HG03135 (cell line): ENCODE results near the gene AFF1.
"Not testable (repeated sequence)": the region's sequence is repeated elsewhere in the genome, so short reads cannot be mapped to it uniquely, and the experiment has no call there.

ENCODE experiments used
- ATAC-seq: cut with Tn5 transposase; IDR thresholded peaks from one replicate; pipeline ENCODE4 v1.9.1; 2021; ENCODE audit warnings: mild to moderate bottlenecking, moderate library complexity; ENCODE audit not compliant: unreplicated experiment

Gene AFF1

DNA sequence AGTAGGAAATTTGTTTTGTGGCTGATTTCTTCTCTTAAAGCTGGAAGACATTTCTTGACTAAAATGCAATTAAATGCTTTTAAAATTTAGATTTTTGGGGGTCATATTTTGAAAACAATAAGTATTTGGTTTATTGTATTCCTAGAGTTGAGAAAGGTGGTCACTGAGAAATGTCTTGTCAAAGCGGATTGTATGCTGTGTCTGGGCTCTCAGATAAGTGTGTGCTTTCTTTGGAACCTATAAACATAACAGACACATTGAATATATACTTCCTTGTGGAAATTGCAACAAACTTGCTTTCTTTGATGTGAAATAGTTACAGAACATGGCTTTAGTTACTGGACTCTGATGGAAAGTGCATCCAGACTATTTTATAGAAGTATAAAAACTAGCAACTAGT, 75.4 kb downstream of the AFF1 start:
- ATAC-seq: no peak

DNA sequence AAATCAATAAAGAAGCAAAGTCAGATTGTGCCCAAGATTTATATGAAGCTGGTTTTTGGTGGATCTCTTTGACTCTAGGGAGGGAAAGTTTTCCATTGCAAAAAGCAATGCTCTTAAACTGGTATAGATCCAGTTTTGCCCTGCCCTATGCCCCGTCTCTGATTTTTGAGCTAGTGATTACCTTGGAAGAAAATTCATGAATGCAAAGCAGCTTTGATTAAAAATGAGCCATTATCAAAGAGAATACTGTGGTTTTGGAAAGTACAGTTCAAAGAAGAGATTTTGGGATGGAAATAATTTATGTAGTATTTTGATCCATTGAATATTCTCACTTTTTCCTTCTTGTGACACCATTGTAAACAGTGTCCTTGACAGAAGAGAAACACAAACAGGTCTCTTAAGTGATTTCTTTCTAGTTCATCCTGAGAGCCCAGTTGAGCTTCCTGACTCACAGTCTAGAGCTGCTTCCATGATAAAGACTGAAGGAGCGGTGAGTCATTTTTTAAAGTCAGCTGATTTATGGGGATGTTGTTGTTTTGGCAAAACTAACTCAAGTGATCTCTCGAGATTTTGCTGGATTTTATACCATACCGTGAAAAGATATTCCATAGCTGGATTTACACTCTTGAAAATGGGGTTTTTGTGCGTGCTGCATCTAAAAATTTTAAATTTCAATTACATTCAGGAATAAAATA, 76.7 kb downstream of the AFF1 start:
- ATAC-seq: no peak

DNA sequence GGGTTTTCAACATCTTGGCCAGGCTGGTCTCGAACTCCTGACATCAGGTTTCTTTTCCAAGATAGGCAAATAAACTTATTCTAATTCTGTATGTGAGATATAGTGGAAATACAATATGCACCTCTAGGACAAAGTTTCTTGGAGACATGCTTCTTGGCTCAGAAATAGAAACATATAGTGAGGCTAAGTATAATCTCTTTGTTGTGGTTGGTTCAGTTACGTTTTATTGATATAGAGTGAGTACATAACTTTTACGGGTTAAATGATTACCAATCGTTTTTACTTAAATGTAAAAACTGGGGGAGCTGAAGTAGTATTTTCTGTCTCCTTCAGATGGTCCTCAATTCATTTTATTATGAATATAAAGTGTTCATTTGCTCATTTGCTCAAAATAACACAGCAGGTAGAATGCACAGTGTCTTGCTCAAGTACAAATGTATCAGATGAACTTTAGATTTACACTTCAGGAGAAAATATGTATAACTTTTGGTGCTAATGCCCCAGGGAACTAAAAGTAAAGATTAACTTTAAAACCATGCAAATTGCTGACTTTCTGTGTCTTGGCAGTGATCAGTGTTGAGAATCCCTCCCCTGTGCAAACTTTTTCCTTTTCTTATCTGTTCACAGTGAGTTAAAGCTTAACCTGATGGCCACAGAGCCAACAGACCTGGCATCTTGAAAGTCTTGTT, 77.6 kb downstream of the AFF1 start:
- ATAC-seq: peak; percentile 68

DNA sequence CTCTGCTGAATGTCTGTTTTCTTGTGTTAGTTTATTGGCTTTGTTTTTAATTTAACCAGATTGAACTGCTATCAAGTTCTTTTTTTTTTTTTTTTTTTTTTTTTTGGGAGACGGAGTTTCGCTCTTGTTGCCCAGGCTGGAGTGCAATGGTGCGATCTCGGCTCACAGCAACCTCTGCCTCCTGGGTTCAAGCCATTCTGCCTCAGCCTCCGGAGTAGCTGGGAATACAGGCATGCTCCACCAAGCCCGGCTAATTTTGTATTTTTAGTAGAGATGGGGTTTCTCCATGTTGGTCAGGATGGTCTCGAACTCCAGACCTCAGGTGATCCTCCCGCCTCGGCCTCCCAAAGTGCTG, 78.1 kb downstream of the AFF1 start:
- not testable (repeated sequence) for ATAC-seq

DNA sequence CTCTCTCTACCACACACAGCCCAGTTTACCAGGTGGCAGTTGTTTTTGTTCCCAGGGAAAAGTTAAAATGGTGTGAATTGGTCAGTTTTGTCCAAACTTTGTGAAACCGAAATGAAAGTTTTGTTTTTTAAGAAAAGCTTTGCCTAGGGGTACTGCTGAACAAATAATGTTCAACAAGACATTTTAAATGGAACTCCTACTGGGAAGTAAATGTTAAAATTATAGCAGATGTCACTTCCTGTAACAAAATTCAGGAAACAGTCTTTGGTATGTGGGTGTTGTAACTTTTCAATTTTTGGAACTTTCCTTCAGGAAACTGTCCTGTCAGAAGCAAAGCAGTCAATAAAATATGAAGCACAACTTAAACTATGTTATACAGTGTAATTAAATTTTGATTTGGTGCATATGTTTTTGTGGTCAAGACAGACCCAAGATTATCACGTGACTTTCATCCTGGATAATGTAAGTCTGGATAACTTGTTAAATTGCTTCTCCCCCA, 79.5 kb downstream of the AFF1 start:
- no peak for ATAC-seq

DNA sequence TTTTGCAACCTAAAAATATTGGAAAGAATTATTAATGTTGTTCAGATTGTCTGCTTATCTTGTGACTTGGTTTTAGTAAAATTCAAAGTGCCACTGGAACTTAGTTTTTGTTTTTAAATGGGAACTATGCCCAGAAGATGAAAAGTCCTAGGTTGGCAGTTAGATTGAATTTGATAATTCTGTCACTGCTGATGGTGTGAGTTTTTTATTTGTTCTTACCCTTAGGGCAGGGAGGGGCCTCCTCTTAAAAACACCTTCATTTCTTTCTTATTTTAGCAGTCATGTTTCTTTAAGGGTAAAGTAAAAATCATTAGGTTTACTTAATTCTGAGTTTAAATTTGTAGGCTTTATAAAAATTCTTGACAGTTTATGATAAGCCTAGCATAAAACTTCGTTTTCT, 80.6 kb downstream of the AFF1 start:
- ATAC-seq: no peak

DNA sequence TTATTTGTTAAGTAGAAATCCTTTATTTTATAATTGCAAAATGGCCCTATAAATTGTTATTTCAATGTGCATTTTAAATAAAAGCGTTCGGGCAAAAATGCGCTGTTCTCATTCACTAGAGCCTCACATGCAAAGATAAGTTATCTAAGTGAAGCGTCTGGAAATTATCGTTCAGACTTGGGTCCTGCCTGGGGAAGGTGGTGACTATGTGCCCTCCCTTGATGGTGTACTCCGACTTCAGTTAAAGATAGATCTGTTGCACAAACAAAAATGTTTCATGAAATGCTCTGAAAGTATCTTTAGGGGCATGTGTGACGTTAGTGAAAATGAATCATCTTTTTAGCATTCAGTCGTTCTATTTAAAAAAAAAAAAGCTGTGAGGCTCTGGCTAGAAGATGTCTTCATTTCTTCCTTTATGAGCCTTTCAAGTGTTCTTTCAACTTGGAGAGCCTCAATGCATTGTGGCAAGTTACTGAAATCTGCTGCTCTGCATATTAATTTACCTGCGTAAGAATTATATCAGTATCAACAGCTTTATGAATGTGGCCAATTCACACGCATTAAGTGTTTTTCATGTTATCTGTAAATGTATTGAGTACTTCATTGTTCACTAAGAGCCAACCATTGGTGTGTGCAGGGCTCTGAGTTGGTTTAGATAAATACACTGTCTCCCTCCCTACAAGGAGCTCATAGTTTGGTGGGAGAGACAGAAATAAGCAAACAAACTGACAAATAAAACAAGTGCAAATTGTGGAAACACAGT, 83.0 kb downstream of the AFF1 start:
- no peak for ATAC-seq

DNA sequence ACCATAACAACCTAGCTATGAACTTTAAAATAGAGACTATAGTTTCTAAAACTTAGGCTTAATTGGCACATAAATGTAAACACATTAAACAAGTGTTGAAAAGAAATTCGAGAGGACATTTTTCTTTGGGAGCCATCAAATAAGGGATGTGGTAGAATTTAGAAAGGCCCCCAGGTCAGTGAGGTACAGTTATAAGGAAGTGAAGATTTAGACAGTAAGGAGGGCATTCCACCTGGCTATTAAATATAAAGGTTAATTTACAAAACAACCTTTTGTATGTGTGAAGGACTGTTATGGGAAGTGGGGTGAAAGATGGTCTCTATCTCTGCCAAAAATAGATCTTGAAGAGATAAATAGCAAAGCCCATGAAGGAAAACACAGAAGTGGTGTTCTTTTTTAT, 83.9 kb downstream of the AFF1 start:
- no peak for ATAC-seq

DNA sequence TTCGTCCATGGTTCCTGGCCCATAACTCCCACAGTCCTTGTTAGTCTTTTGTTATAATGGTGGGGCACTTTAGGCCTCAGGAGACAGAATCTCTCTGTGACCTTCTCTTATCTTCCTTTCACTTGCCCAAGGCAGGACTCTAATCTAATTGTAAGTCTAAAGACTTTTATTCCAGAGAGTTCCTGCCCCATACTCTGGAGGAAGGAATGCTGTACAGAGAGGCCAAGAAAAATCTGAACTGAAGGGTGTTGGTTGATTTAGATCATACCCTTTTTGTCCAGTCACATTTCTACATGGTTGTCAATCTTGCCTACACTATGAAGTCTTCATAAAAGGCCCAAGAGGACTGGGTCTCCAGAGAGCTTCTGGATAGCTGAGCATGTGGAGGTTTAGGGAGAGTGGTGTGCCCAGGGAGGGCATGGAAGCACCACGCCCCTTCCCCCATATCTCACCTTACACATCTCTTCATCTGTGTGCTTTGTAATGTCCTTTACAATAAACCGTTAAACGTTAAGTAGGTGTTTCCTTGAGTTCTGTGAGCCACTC, 84.5 kb downstream of the AFF1 start:
- no peak for ATAC-seq

DNA sequence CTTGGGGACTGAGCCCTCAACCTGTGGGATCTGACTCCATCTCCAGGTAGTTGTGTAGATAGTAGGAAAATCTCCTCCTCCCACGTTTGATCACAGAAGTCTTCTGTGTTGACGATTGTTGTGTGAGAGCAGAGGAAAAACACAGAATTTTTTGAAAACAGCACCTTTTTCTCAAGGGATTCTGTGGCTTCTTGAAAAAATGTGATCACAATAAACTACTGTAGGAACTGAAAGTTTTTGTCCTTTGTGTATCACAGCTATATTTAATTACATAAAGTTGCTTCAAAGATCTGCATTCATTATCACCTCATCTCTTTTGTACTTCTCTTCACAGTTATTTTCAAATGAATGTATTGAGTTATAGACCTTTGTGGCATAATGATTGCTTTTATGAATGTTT, 85.1 kb downstream of the AFF1 start:
- no peak for ATAC-seq

DNA sequence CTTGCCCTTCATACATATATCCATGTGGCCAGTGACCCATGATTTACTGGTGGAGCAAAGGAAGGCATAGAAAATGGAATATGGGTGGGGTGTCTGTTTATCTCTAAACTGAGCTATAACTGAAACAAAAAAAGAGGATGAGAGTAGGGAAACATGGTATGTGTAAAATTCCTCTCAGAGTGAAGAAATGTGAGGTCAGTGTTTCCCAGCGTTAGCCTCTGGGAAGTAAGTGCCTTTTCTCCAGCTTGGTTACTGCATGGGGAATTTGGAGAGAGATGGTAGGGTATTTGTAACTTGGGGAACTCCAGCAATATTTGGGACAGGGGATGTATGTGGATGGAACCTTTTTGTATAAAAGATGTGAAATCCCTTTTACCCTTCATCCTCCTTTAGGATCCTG, 89.4 kb downstream of the AFF1 start:
- no peak for ATAC-seq

DNA sequence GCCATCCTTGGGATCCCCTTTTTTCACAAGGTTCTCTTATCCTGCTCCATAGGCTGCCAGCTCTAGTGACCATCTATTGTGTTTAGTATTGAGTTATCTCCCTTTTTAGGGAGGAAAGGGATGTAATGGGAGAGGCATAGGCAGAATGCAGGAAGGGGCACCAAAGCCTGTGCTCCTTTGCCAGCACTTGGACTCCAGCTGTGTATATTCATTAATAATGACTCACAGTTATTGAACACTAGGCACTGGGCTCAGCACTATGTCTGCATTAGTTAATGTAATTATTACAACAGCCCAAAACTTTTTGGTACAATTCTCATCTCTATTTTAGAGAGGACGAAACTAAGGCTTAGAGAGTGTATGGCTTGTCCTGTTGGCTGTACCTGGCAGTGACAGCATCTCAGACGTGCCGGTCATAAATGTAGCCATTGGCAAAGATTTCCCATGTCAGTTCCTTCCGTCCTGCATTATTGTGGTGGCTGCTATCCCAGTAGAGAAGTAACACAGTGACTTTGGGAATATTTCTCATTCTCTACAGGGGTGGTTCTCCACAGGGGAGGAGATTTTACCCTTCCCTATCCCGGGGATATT, 90.3 kb downstream of the AFF1 start:
- ATAC-seq: no peak

DNA sequence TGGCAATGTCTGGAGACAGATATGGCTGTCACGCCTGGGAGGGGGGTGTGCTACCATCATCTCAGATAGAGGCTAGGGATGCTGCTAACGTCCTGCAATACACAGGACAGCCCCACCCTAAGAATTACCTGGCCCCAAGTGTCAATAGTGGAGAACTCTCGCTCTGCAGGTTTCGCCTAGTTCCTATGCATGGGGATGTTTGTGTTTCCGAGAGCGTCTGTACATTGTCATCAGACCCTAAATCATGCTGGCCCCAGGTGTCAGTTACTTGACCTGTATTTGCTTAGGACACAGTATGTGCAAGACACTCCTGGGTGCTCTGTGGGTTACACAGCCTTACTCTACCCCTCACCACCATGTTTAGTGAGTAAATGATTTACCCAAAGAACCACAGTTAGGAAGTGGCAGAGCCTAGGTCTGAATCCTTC, 90.8 kb downstream of the AFF1 start:
- ATAC-seq: peak; percentile 45

DNA sequence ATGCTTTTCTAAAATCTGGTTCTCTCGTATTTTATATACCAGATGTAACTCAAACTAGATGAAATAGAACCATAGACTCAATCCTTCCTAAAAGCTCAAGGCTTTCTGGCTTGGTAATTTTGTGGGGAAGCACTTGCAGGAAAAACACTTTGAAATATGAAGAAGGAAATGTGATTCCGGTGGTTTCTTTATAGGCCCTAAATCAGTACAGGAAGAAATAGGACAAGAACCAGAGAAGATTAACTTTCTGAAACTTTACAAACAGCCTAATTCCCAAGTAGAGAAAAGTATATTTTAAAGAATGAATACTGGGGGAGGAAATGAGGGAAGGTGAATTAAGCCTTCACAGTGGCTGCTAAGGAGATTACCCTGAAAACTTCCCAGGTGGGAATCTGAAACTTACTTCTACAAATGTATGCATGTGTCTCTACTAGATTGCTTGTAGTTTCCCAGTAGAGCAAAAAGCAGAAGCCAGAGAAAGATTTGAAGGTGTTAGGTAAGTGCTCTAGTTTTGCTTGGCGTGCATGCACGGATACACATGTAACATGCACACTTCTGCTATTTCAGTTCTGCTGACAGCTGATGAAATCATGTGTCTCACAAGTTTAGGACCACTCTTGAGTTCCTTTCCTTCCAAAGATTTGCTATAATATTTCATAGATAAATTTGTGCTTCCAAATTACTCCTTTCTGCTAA, 92.1 kb downstream of the AFF1 start:
- ATAC-seq: peak; percentile 81

DNA sequence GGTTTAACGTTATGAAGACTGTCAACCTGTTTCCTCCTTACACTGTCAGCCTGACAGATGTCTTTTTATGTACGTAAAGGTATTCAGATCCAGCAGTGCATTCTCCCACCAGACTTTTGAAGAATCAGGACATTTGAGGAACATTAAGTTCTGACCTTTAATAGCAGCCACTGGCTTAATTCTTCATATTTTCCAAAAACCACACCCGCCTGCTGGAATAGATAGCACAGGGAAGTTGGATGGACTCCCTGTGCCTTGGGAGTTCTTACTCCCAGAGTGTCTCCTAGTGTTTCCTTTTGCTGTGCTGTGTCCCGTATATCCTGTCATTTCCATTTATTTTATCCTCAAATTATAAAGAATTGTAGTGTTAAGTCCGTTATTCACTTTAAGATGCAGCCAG, 94.5 kb downstream of the AFF1 start:
- ATAC-seq: no peak

DNA sequence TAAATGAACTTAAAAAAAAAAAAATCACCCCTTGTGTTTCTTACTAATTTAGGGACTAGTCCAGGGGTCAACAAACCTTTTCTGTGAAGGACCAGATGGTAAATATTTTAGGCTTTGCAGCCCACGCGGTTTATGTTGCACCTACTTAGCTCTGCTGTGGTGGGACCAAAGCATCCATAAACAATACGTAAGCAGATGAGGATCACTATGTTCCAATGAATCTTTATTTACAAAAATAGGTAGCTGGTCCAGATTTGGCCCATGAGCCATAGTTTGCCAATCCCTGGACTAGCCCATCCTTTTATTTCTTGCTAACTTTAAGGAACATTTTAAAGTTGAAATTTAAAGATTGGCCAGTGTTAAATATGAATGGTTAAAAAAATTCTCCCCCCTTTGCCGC, 95.3 kb downstream of the AFF1 start:
- ATAC-seq: no peak

DNA sequence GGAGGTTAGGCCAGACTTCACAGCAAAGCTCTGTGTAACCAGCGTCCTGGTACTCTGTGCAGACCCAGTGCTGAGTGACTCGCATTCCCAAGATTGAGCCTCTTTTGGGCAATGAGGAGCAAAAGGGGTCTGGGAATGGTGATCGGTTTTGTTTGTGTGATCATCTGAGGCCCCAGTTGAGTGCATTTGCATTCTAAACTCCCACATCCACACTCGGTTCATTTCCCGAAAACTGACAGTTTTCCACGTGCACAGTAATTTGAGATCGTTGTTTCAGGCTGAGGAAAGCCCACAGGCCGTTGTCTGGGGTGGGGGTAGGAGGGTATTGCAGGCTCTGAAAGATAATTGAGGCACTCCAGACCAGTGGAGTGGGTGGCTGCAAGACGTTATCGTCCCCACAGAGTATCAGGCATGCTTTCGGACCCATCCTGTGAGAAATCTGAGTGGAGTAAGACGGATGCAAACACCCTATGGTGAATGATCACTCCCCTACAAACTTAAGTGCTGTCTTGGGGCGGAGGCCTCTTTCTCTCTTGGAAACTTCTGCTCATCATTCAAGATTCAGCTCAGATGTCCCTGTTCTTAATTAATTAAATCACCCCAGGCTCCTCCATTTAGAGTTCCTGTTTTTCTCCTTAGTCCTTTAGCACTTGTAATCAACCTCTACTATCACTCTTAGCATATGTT, 96.1 kb downstream of the AFF1 start:
- no peak for ATAC-seq

DNA sequence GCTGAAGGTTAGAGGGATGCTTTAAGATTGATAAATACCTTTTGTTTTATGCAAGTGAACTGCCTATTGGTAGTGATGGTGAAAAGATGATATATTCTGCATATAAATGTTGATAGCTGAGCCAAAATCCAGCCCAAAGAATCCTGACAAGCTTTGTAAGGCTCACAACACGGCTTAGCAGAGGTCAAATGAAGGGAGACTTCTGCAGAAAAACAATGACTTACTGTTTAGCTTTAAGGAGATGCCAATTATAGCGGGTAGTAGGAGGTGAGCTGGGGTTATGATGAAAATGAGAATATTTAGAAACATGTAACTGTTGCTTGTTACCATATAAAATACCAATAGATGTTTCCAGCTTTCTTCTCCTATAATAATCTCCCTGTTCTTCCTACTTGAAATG, 97.1 kb downstream of the AFF1 start:
- ATAC-seq: no peak

DNA sequence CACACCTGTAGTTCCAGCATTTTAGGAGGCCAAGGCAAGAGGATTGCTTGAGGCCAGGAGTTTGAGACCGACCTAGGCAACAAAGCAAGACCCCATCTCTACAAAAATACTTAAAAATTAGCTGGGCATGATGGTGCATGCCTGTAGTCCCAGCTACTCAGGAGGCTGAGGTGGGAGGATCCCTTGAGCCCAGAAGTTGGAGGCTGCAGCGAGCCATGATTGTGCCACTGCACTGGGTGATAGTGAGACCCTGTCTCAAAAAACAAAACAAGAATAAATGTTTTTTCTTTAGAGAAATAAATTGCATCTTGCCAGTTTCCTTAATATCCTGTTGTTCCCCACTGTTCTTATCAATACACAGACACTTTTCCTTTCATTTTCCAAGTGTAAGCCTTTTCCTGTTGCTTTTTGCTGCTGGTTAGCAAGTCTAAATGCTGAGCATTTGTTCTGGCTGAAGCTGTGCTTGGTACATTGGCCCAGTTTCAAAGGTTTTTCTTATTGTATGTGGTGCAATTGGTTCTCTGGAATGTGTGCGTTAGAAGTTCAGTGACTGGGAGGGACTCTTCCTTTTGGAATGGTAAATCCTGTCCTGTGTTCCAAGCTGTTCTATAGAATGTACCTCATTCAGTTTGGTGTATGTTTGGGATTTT, 98.2 kb downstream of the AFF1 start:
- ATAC-seq: no peak

DNA sequence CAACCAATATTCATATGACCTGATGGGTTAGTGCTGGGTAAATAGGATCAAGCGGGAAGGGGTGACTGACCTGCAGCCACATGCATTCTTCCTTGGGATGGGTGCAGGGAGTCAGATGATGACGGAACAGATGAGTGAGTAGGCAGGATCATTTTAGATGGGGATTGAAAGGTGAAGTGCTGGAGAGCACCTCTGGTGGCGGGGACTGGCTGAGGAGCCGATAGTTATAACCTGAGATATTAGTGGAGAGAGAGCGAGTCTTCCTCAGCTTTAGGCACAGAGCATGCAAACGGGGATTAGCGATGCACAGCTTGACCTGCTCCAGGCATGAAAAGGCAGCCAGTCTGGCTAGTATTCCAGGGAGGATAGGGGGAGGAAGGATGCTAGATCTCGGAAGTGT, 99.1 kb downstream of the AFF1 start:
- ATAC-seq: no peak
